ENCODE results near the gene KLHL30.

The KLHL30 gene

GRCh38 chr2:238176613-238177012 is 38.1 kb downstream of the KLHL30 start:
- TF ChIP-seq CTCF (IDR thresholded peaks at IDR 0.05; ENCODE audit: control insufficient read depth, insufficient read depth, low read depth, low read length, missing control alignments) = no peak
- no peak overlapping the region for H3K4me3 ChIP-seq (ENCODE audit: control insufficient read depth, low read depth, low read length)
- peak; percentile 28 for DNase-seq (ENCODE audit: low read depth)

- DNase-seq (ENCODE audit: low read depth) = no peak
- TF ChIP-seq CTCF (IDR thresholded peaks at IDR 0.05; ENCODE audit: control insufficient read depth, insufficient read depth, low read depth, low read length, missing control alignments) = no peak
- no peak overlapping the region for H3K4me3 ChIP-seq (ENCODE audit: control insufficient read depth, low read depth, low read length)
These were observed 42.1 kb downstream of the KLHL30 start for GRCh38 chr2:238180554-238180953.

- no peak for DNase-seq (ENCODE audit: low read depth)
- no peak overlapping the region for H3K4me3 ChIP-seq (ENCODE audit: control insufficient read depth, low read depth, low read length)
- no peak for TF ChIP-seq CTCF (IDR thresholded peaks at IDR 0.05; ENCODE audit: control insufficient read depth, insufficient read depth, low read depth, low read length, missing control alignments)
These were observed 43.9 kb downstream of the KLHL30 start for GRCh38 chr2:238182362-238182761.

- DNase-seq (ENCODE audit: low read depth) = peak; percentile 21
- no peak for TF ChIP-seq CTCF (IDR thresholded peaks at IDR 0.05; ENCODE audit: control insufficient read depth, insufficient read depth, low read depth, low read length, missing control alignments)
- H3K4me3 ChIP-seq (ENCODE audit: control insufficient read depth, low read depth, low read length) = no peak overlapping the region
These were observed 45.4 kb downstream of the KLHL30 start for GRCh38 chr2:238183821-238184220.

GRCh38 chr2:238187618-238188548 is 49.4 kb downstream of the KLHL30 start:
- H3K4me3 ChIP-seq (ENCODE audit: control insufficient read depth, low read depth, low read length) = no peak overlapping the region
- no peak for DNase-seq (ENCODE audit: low read depth)
- TF ChIP-seq CTCF (IDR thresholded peaks at IDR 0.05; ENCODE audit: control insufficient read depth, insufficient read depth, low read depth, low read length, missing control alignments) = no peak

GRCh38 chr2:238190445-238190844 is 52.0 kb downstream of the KLHL30 start:
- DNase-seq (ENCODE audit: low read depth) = no peak
- no peak for TF ChIP-seq CTCF (IDR thresholded peaks at IDR 0.05; ENCODE audit: control insufficient read depth, insufficient read depth, low read depth, low read length, missing control alignments)
- H3K4me3 ChIP-seq (ENCODE audit: control insufficient read depth, low read depth, low read length) = no peak overlapping the region

Data from AG09309 (cell line).